Testis (tissue), 2 donors: ENCODE results near the gene IWS1.

Experiments used
- POLR2A ChIP-seq: fragments of 450-650 bp; IDR thresholded peaks from one replicate; pipeline ENCODE4 v1.6.1; 2017; ENCODE audit warnings: antibody characterized with exemption, mild to moderate bottlenecking, moderate library complexity
- TF ChIP-seq, protein P1 (sequence below), 3 experiments: fragments of 450-650 bp in 2 of 3; fragments of 200-600 bp in 1 of 3; sonication (generic) in 1 of 3; IDR thresholded peaks; one replicate each; pipeline ENCODE4 v1.5.1; 2016 to 2019; ENCODE audit warnings: antibody characterized with exemption in 3 of 3, mild to moderate bottlenecking in 2 of 3, moderate library complexity in 1 of 3

DNA sequence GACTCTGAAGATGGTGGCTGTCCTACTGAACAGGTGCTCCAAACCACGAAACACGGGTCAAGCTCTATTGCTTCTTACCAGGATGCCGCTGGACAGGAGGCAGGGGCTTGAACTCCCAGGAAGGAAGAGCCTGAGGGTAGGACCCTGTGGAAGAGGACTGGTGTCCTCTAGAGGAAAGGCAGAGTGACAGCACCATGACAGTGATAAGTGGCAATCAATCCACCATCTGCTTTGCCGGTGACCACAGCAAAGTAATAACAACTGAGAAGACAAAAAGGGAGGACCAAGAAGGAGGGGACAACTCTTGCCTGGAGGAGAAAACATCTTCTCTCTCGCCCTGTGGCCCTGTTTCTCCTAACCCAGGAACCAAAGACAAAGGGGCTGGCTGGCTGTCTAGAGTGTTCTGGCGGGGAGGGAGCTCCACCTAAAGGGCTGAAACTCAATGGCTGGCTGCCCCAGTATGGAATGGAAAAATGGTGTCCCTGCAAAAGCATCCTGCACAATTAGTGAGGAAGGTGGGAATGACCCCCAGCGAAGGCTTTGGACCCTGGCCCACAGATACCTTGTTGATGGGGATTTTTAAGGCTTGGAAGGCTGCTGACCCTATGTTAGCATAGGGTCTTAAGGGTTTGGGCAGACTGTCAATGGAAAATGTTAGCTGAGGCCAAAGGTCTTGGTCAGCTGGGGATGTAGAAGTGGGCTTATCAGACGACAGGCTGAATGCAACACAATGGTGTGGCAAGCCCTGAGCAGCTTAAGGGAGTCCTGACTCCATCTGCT lies 72.7 kb downstream of the IWS1 start:
- TF ChIP-seq, protein P1, sequence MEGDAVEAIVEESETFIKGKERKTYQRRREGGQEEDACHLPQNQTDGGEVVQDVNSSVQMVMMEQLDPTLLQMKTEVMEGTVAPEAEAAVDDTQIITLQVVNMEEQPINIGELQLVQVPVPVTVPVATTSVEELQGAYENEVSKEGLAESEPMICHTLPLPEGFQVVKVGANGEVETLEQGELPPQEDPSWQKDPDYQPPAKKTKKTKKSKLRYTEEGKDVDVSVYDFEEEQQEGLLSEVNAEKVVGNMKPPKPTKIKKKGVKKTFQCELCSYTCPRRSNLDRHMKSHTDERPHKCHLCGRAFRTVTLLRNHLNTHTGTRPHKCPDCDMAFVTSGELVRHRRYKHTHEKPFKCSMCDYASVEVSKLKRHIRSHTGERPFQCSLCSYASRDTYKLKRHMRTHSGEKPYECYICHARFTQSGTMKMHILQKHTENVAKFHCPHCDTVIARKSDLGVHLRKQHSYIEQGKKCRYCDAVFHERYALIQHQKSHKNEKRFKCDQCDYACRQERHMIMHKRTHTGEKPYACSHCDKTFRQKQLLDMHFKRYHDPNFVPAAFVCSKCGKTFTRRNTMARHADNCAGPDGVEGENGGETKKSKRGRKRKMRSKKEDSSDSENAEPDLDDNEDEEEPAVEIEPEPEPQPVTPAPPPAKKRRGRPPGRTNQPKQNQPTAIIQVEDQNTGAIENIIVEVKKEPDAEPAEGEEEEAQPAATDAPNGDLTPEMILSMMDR (IDR thresholded peaks at IDR 0.05) = no peak
- no peak for TF ChIP-seq POLR2A
